ENCODE results near the gene CNPY1.

The CNPY1 gene

DNA sequence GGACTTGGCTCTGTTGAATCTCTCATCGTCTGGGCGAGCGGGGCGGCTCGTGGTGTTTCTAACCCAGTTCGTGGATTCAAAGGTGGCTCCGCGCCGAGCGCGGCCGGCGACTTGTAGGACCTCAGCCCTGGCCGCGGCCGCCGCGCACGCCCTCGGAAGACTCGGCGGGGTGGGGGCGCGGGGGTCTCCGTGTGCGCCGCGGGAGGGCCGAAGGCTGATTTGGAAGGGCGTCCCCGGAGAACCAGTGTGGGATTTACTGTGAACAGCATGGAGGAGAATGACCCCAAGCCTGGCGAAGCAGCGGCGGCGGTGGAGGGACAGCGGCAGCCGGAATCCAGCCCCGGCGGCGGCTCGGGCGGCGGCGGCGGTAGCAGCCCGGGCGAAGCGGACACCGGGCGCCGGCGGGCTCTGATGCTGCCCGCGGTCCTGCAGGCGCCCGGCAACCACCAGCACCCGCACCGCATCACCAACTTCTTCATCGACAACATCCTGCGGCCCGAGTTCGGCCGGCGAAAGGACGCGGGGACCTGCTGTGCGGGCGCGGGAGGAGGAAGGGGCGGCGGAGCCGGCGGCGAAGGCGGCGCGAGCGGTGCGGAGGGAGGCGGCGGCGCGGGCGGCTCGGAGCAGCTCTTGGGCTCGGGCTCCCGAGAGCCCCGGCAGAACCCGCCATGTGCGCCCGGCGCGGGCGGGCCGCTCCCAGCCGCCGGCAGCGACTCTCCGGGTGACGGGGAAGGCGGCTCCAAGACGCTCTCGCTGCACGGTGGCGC, 88.1 kb downstream of the CNPY1 start, which contains the start of gene EN2:
Gene EN2, plus strand, starts transcription at position 19 of the 767 bp plus-strand sequence. Its CDS starts 249 bp downstream, at position 268.
- DNase-seq (ENCODE audit: extremely low read depth, low read depth) = no peak
- TF ChIP-seq, protein P1, sequence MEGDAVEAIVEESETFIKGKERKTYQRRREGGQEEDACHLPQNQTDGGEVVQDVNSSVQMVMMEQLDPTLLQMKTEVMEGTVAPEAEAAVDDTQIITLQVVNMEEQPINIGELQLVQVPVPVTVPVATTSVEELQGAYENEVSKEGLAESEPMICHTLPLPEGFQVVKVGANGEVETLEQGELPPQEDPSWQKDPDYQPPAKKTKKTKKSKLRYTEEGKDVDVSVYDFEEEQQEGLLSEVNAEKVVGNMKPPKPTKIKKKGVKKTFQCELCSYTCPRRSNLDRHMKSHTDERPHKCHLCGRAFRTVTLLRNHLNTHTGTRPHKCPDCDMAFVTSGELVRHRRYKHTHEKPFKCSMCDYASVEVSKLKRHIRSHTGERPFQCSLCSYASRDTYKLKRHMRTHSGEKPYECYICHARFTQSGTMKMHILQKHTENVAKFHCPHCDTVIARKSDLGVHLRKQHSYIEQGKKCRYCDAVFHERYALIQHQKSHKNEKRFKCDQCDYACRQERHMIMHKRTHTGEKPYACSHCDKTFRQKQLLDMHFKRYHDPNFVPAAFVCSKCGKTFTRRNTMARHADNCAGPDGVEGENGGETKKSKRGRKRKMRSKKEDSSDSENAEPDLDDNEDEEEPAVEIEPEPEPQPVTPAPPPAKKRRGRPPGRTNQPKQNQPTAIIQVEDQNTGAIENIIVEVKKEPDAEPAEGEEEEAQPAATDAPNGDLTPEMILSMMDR (IDR thresholded peaks at IDR 0.05; ENCODE audit: low read depth, low read length) = no peak

DNA sequence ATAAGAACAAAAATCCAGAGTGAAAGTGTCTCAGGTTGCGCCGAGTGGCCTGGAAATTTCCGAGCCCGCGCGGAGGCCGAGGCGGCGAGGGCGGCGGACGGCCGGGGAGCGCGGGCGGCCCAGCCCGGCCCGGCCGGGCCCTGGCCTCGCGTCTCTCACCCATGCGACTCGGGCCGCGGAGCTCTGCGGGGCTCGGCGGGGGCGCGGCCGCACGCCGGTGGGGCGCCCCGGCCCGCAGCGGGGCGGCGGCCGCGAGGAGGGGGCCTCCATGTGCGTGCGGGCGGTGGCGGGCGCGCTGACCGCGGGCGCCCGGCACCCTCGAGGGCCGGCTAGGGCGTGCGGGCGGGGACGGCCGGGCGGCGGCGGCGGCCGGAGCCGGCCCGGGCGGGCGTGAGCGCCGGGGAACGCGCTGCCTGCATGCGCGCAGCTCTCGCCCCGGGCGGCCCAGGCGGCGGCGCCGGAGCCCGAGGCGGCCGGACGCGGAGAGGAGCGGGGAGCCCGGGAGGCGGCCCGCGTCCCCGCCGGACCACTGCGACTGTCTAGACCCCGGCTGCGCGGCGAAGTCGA, 88.7 kb downstream of the CNPY1 start:
- TF ChIP-seq, protein P1 (IDR thresholded peaks at IDR 0.05; ENCODE audit: low read depth, low read length) = no peak
- no peak for DNase-seq (ENCODE audit: extremely low read depth, low read depth)

DNA sequence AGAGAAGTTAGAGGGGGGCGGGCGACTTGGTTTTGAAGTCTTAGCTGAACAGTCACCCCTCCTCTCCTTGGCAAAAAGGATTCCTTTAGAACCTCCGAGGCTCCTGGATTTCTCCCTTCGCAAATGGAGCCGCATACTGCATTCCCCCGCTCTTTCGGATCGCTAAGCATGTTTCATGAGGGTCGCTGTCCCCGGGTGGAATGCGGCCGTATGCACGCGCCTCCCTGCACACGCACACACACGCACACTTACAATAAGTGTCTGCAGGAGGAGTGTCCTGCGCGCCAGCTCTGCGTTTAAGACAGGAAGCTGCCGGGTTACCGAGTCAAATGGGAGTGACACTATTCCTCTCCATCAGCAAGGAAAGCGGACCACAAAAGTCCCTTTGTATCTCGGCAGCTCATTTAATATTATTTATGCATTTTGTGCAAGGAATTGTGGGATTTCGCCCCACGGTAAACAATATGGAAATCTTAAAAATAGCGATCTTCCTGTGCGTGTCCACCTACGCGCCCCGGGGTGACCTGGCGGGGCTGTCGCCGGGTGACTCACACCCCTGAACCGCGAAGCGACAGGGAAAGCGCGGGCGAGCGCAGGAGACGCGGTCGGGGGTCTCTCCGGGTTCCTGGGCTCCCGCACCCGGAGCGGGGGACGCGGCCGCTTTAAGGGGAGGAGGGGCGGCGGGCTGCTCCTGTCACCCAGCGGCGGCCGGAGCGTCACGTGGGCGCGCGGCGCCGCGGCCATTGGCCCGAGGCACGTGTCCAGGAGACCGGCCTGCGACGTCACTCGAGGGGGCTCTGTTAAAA, 89.4 kb downstream of the CNPY1 start:
- TF ChIP-seq, protein P1 (IDR thresholded peaks at IDR 0.05; ENCODE audit: low read depth, low read length) = no peak
- DNase-seq (ENCODE audit: extremely low read depth, low read depth) = peak; percentile 3

DNA sequence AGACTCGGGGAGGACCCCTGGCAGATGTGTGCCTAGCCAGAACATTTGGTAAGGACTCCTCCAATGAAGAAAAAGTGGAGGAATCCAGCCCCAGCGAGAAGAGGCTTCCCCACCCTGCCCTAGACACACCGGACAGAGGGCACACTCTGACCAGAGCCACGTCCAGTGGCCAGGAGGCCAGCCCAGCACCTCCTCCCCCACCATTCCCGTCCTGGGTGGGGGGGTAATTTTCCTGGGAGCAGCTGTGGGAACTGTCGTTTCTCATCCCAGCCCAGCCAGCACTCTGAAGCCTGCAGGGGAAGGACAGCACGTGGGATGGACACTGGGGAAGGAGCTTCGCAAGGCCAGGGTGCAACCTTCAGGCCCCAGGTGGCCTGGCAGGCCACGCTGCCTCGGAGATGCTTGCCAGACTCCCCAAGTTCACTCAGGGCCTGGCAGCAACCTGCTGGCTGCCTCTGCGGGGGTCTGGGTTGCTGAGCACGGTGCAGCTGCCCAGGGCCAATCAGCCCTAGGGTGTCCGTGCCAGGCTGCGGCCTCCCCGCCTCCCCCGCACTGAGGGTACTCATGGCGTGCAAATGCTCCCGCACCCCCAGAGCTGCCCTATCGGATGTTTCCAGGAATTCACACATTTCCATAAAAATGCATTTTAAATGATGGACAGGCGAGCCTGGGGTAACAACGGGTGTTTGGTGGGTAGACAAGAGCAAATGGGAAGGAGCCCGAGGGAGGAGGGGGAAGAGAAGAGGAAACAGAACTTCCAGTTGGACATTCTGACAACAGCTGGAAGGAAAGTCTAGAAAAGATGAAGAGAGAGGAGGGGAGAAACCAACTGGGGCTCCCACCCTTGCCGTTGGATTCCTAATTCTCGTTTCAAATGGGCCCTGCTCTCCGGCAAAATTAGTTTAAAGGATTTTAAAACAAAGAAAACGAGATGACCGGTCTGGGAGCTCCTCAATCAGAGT, 90.3 kb downstream of the CNPY1 start:
- DNase-seq (ENCODE audit: extremely low read depth, low read depth) = no peak
- TF ChIP-seq, protein P1 (IDR thresholded peaks at IDR 0.05; ENCODE audit: low read depth, low read length) = no peak

DNA sequence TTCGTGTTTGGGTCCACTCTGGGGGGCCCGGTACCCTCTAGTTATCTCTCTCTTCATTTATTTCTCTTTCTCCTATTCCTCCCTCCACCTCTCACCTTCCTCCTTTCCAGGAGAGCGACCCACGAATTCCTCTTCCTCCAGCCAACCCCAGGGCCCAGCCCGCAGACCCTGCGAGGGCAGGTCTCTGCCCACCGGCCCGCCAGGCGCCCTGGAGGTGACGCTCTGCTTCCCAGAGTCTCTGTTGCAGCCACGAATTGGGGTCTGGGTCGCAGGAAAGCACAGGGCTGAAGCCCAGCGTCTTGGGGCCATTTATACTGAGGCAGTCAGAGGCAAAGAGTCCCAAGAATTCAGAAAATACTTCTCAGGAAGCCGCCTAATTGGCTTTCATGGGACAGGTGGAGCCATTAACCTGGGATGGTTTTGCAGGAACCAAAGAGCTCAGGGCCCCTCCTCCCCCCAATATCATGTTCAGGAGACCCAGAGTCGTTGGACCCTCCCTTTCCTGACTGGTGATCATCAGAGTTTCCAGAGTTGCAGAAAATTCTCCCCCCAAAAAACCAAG, 91.1 kb downstream of the CNPY1 start:
- no peak for DNase-seq (ENCODE audit: extremely low read depth, low read depth)
- TF ChIP-seq, protein P1 (IDR thresholded peaks at IDR 0.05; ENCODE audit: low read depth, low read length) = no peak

DNA sequence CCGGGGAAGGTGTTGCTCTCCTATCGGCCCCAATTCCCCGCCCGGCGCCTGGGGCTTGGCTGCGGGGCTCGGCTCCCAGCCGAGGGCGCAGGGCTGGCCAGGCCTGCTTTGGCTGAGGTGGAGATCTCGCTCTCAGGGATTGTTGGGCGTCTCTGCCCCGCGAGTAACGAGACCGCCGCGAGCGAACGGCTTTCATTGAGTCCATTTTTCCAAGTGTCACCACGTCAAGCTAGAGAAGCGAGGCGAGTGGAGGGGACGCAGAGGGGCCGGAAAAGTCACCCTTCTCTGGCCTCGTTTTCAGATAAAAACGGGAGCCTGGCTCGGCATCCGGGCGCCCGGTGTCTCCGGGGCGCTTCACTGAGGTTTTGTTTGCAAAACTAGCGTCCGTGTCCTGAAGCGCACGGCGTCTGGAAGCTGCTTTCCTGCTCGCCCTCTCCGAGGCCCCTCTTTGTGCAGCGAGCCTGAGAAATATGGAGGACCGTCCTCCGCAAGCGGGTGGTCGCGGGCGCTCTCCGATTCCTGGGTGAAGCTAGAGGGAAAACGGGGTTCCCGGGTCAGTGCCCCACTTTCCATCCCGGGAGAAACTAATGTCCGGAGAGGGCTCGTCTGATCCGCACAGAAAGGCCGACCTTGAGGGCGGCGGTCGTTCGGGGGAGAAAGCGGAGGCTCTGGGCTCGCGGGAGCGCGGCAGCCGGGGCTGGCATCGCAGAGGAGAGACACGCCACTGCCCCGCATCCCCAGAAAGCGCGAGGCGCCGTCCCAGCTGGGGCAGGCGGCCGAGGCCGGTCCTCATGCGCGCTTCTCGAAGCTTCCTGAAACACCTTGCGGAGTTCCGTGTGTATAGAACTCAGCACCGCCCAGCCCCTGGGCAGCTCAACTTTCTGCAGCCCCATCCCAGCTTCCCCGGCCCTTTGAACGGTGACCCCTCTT, 91.9 kb downstream of the CNPY1 start:
- DNase-seq (ENCODE audit: extremely low read depth, low read depth) = no peak
- TF ChIP-seq, protein P1 (IDR thresholded peaks at IDR 0.05; ENCODE audit: low read depth, low read length) = no peak

All from AG09319 (cell line).